Pancreas (tissue), 10 donors: ENCODE data around the gene RNF144A. TPM values are rescaled to one million over a fixed set of nuclear protein-coding genes. Genes with fewer than 3 reads are reported as not detected.
"Not testable (repeated sequence)": the region's sequence is repeated elsewhere in the genome, so short reads cannot be mapped to it uniquely, and the experiment has no call there.

Source experiments
- ATAC-seq, 4 donors: fragments of 200-7000 bp; cut with Tn5 transposase; one replicate each; pipeline versions ENCODE4 v1.8.0 to v1.9.1; 2020; ENCODE audit warnings: mild to moderate bottlenecking in 4 of 4, moderate library complexity in 4 of 4
- DNase-seq, 6 donors: peaks; one replicate each; pipeline ENCODE4 v3.0.0-alpha.2; 2020
- FAIRE-seq: peaks from 2 replicates; lab custom pipeline; 2012; peaks lifted over from hg19 to GRCh38; lab: Jason Lieb, UNC
- H3K27ac ChIP-seq, 4 donors: fragments of 200-600 bp; sonication (generic); 1 replicate in 3 of 4; 2 replicates in 1 of 4; pipeline versions ENCODE4 v1.5.0 to v1.8.0; 2020
- H3K27me3 ChIP-seq, 4 donors: fragments of 200-600 bp; one replicate each; pipeline ENCODE4 v1.8.0; 2021
- H3K36me3 ChIP-seq, 3 donors: fragments of 200-600 bp; sonication (generic) in 1 of 3; one replicate each; pipeline versions ENCODE4 v1.5.0 to v1.8.0; 2020 to 2021
- H3K4me1 ChIP-seq, 3 donors: fragments of 200-600 bp; one replicate each; pipeline ENCODE4 v1.8.0; 2021
- H3K4me3 ChIP-seq, 4 donors: fragments of 200-600 bp; sonication (generic) in 2 of 4; one replicate each; pipeline versions ENCODE4 v1.5.0 to v1.8.0; 2020 to 2021
- H3K9me3 ChIP-seq, 4 donors: fragments of 200-600 bp; one replicate each; pipeline ENCODE4 v1.8.0; 2021
- CTCF ChIP-seq, 4 donors: fragments of 200-600 bp; sonication (generic) in 3 of 4; IDR thresholded peaks; one replicate each; pipeline versions ENCODE4 v1.5.0 to v1.8.0; 2021; ENCODE audit warnings: antibody characterized with exemption in 4 of 4
- WGBS, 2 donors: extraction: QIAGEN DNeasy Blood & Tissue Kit; methylation state at CpG; one replicate each; pipeline ENCODE4 v1.1.7; 2013; 5-methylcytosine and 5-hydroxymethylcytosine counted together
- intact Hi-C, 3 donors: fragments of 100-400 bp; cut with DNase I; formaldehyde crosslinking; loops; one replicate each; pipeline versions ENCODE4 v1.11.1 to v1.14.2; 2022
- polyA plus RNA-seq, 2 donors: library from polyadenylated mRNA; stranded (reverse); fragments of 200-250 nt; gene quantifications; one replicate each; pipeline ENCODE4 v1.2.3, GENCODE V29; 2013
- total RNA-seq, 6 donors: library from RNA; stranded (reverse); fragmentation: NEBNext Ultra II Directional in 4 of 6; extraction: Animal tissue kit (Norgen Biotek cat#: 25700) in 4 of 6; gene quantifications; one replicate each; pipeline versions ENCODE4 v1.2.1 to v1.2.4, GENCODE V29; 2021 to 2023
- donor health status: healthy with polysubstance abuse.
- donor health status: DM: no; HTN: no; CAD: no; lungs with moderate emphysema.
- donor health status: DM: no; HTN: no; CAD: no.
- donor health status: control.
- donor health status: control.
- donor health status: Bipolar disorder and iron deficiency.
- donor health status: DM: yes; HTN: yes; CAD: no.
- donor health status: DM: no; HTN: no; CAD: no.
- donor health status: DM: no; HTN: no; CAD: no.
- donor health status: DM: yes; HTN: yes; CAD: no.

The RNF144A gene
- total and polyA plus RNA-seq, 8 donors: 9.4 to 78.7 (median 34.1) TPM

GRCh38 chr2:6933911-6934310 is 16.7 kb downstream of the RNF144A start:
- H3K27ac ChIP-seq: no peak overlapping the region
- no peak for FAIRE-seq
- WGBS, 2 donors: 48 to 50% methylated on average over 3 of the region's 3 CpGs
- H3K9me3 ChIP-seq: no peaks in the 10 kb centered on the region
- ATAC-seq: no peak
- no peaks in the 10 kb centered on the region for H3K36me3 ChIP-seq
- no peaks in the 10 kb centered on the region for H3K27me3 ChIP-seq
- peaks cover 42 to 73% (median 58%) of the 10 kb centered on the region in 3 donors for H3K4me1 ChIP-seq
- no peak for TF ChIP-seq CTCF (IDR thresholded peaks at IDR 0.05)
- intact Hi-C loops: no loop called here
- H3K4me3 ChIP-seq: no peak overlapping the region
- no peak for DNase-seq

GRCh38 chr2:6934345-6934744 is 17.1 kb downstream of the RNF144A start:
- no peak for DNase-seq
- no peaks in the 10 kb centered on the region for H3K27me3 ChIP-seq
- TF ChIP-seq CTCF (IDR thresholded peaks at IDR 0.05): no peak
- no peak for FAIRE-seq
- WGBS, 2 donors: 88 to 94% methylated on average over 1 of the region's 1 CpG
- no peaks in the 10 kb centered on the region for H3K9me3 ChIP-seq
- intact Hi-C loops: no loop called here
- no peaks in the 10 kb centered on the region for H3K36me3 ChIP-seq
- H3K4me1 ChIP-seq: peaks cover 43 to 71% (median 57%) of the 10 kb centered on the region in 3 donors
- no peak for ATAC-seq
- no peak overlapping the region for H3K27ac ChIP-seq
- H3K4me3 ChIP-seq: no peak overlapping the region

DNA sequence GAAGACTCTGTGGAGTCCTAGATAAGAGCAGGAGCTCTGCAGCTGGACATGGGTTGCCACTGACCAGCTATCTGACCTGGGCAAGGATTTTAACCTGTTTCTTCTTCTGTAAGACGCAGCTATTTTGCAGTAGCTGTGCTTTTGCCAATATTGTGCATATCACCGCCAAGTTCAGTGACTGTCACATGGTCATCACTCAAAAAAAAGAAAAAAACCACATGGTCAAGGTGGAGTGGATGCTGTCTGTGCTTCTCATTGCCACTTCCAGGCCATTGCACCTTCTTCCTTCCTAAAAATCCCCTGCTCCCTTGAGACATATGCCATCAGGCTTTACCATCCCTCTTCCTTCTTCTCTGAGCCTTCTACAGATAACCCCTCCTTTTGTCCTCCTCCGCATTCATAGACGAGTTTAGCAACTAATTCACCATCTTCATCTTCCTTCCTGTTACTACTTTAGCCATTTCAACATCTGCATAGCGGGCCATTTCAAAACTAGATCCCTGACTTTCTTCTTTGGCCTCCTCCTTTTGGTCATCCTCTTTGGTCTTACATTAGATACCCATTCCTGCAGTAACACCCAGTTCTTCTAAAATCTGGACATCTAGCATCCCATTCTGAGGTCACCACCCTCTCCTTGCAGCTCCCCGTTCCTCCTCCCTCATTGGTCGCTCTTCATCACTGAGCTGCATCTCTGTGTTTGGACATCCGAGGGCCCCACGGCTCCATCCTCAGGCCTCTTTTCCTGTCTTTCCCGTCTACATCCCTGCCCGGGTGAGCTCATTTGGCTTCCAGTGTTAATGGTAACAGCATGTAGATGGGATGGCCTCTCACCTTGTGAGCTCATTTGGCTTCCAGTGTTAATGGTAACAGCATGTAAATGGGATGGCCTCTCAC is 17.8 kb downstream of the RNF144A start:
- H3K9me3 ChIP-seq: no peaks in the 10 kb centered on the region
- no peak for DNase-seq
- H3K27ac ChIP-seq: no peak overlapping the region
- H3K27me3 ChIP-seq: no peaks in the 10 kb centered on the region
- ATAC-seq: no peak
- peaks cover 37 to 64% (median 55%) of the 10 kb centered on the region in 3 donors for H3K4me1 ChIP-seq
- intact Hi-C loops: no loop called here
- no peak for TF ChIP-seq CTCF (IDR thresholded peaks at IDR 0.05)
- H3K36me3 ChIP-seq: no peaks in the 10 kb centered on the region
- no peak overlapping the region for H3K4me3 ChIP-seq
- FAIRE-seq: no peak
- WGBS, 2 donors: 91 to 93% methylated on average over 11 of the region's 11 CpGs

DNA sequence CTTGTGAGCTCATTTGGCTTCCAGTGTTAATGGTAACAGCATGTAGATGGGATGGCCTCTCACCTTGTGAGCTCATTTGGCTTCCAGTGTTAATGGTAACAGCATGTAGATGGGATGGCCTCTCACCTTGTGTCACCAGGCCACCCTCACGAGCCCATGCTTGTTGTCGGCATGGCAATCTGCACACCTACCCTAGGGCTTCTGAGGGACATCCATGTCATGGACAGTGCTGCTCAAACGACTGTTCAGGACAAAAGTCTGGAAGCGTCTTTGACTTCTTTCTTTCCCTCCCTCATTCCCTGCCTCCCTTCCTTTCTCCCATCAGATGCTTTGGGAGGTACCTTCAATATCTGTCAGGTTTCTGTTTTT is 18.4 kb downstream of the RNF144A start:
- H3K9me3 ChIP-seq, intact Hi-C loops, H3K27ac ChIP-seq, H3K27me3 ChIP-seq, H3K4me3 ChIP-seq, FAIRE-seq, H3K36me3 ChIP-seq, ATAC-seq, DNase-seq: not testable (repeated sequence)
- H3K4me1 ChIP-seq: peaks cover 35 to 62% (median 52%) of the 10 kb centered on the region in 3 donors
- 90 to 93% methylated on average over 4 of the region's 4 CpGs for WGBS, 2 donors

GRCh38 chr2:6937157-6937556 is 19.9 kb downstream of the RNF144A start:
- intact Hi-C loops: no loop called here
- H3K4me3 ChIP-seq: peak overlapping the region in 1 of 4 donors; percentile 12
- FAIRE-seq: no peak
- peak overlapping the region; percentile 6 to 68 (median 28) for H3K27ac ChIP-seq
- TF ChIP-seq CTCF (IDR thresholded peaks at IDR 0.05): no peak
- 38 to 43% methylated on average over 2 of the region's 2 CpGs for WGBS, 2 donors
- peak; percentile 80 to 92 (median 91) for DNase-seq
- no peaks in the 10 kb centered on the region for H3K27me3 ChIP-seq
- peak; percentile 91 to 96 (median 94) for ATAC-seq
- H3K9me3 ChIP-seq: no peaks in the 10 kb centered on the region
- H3K36me3 ChIP-seq: peaks cover 0 to 13% (median 0%) of the 10 kb centered on the region in 3 donors
- H3K4me1 ChIP-seq: peaks cover 24 to 55% (median 44%) of the 10 kb centered on the region in 3 donors
